A673 (cell line): ENCODE data around the gene CASTOR2.

ENCODE experiments used
- EZH2 ChIP-seq: fragments of 200-600 bp; sonication (generic); IDR thresholded peaks from 2 replicates; pipeline ENCODE4 v1.6.1; 2017; ENCODE audit warnings: borderline replicate concordance, low read depth, mild to moderate bottlenecking, mixed read lengths, antibody characterized with exemption, low read length; ENCODE audit not compliant: poor library complexity, severe bottlenecking
- TF ChIP-seq, protein P1 (sequence below): fragments of 300-800, 200-600 bp; sonication (generic); conservative IDR thresholded peaks from 2 replicates; pipeline ENCODE4 v1.5.1; 2017; ENCODE audit warnings: low read depth, mild to moderate bottlenecking, antibody characterized with exemption, low read length, moderate library complexity, mixed read lengths

DNA sequence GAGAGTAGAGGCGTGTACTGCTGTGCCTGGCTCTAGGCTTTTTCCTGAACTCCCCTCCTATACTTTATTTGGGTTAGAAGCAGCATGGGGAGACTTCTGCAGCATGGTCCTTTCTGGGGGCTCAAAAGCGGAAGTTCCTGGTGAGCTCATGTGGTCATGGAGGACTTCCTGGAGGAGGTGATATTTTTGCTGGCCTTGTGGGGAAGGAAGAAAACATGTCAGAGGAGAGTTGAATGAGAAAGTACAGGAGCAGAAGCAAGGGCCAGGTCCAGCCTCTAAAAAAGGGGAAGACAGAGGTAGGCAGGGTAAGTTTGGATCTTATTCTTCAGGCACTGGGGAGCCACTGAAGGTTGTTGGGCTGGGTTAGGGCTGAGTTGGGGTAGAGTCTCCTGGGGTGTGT, 45.5 kb downstream of the CASTOR2 start:
- TF ChIP-seq, protein P1, sequence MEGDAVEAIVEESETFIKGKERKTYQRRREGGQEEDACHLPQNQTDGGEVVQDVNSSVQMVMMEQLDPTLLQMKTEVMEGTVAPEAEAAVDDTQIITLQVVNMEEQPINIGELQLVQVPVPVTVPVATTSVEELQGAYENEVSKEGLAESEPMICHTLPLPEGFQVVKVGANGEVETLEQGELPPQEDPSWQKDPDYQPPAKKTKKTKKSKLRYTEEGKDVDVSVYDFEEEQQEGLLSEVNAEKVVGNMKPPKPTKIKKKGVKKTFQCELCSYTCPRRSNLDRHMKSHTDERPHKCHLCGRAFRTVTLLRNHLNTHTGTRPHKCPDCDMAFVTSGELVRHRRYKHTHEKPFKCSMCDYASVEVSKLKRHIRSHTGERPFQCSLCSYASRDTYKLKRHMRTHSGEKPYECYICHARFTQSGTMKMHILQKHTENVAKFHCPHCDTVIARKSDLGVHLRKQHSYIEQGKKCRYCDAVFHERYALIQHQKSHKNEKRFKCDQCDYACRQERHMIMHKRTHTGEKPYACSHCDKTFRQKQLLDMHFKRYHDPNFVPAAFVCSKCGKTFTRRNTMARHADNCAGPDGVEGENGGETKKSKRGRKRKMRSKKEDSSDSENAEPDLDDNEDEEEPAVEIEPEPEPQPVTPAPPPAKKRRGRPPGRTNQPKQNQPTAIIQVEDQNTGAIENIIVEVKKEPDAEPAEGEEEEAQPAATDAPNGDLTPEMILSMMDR = no peak
- no peak for TF ChIP-seq EZH2
